Jurkat, Clone E6-1 (cell line): Measurements from ENCODE around the gene C17orf113. TPM values are rescaled to one million over a fixed set of nuclear protein-coding genes. Genes with fewer than 3 reads are reported as not detected.

Experiments
- DNase-seq: peaks from one replicate; pipeline ENCODE4 v3.0.0-alpha.2; 2011; ENCODE audit warnings: low read depth, low spot score
- H3K4me3 ChIP-seq: 2 replicates; pipeline ENCODE4 v1.5.1; 2011; ENCODE audit warnings: mild to moderate bottlenecking, low read length, control low read depth, moderate library complexity
- polyA plus RNA-seq: library from polyadenylated mRNA; unstranded; fragments of >200 nt; gene quantifications from one replicate; pipeline ENCODE4 v1.2.1, GENCODE V29; 2012; ENCODE audit warnings: missing spikeins; ENCODE audit not compliant: insufficient read length, insufficient read depth

Gene C17orf113
- polyA plus RNA-seq: 0.23 TPM

DNA sequence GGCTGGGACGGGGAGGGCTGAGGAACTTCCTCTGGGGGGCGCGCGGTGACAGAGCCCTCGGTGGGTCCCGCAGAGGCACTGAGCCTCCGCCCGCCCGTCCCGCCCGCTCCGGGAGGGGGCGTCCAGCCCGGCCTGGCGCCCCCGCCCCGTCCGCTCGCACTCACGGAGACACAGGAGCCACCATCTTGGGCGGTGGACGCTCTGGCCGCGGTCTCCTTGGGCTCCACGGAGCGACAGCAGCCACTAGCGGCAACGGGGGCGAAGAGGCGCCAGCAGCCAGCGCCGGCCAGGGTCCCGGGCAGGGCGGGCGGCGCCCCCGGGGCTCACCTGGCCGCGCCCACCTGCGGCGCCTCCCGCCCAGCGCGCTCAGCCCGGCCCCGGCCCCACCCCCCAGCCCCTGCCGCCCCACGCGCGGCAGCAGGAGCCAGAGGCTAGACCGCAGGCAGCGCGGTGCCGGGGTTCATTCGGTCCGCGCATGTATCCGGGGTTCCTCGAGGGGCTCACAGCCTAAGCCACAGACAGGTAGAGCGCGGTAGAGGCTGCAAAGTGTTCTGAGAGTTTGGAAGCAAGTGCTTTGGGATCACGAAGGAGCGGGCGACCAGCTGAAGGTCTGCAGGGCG is at the start of gene C17orf113:
C17orf113 (minus strand) TSS at position 209 of the 620 bp plus-strand sequence. CDS start 7,225 bp downstream, outside the sequence.
- peak within 1 kb of the TSS; percentile 51 for H3K4me3 ChIP-seq
- no peak for DNase-seq

GRCh38 chr17:42098730-42099399 is 48.5 kb upstream of the C17orf113 start:
- DNase-seq: no peak
- no peak overlapping the region for H3K4me3 ChIP-seq

DNA sequence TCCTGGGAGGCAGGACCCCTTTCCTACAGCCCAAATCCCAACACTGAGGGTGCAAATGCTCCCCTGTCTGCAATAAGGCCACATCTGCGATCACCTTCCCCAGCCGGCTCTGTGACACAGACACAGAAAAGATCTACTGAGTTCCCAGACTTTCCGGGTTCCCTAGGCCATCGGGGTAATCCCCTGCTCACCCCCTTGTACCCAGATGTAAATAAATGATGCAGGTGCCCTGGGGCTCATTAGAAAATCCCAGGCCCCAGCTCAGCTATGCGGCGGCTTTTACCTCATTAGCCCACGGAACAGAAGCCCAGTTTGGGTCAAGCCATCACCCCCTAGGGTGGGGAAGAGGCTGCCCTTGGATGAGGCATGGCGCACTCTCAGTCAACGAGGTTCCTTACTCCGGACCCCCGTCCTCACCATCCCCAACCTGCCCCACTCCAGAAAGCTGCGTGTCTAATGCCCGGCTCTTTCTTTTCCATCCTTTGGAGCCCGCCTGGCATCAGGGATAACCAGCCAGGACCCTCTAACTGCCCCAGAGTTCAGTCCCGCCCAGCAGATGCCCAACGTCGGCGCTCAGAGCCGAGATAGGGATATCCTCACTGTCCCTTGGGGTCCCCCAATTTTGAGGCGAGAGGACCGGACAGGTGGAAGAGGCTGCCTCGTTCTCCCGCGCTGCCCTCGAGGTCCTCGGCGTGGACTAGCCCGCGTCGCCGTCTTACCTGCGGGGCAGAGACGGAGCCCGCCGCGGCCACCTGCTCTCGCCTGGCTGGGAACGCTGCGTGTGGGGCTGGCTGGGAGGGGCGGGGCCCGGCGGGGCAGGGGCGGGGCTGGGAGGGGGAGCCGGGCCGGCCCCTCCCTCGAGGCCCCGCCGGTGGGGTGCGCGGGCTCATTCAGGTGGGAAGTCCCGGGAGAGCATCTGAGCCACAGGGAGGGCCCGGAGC is 47.6 kb upstream of the C17orf113 start, which contains the start of gene ZNF385C:
ZNF385C (minus strand) TSS at position 783 of the 941 bp plus-strand sequence. CDS start 35,417 bp downstream, outside the sequence.
- H3K4me3 ChIP-seq: no peak within 1 kb of the TSS
- DNase-seq: no peak

GRCh38 chr17:42096360-42097111 is 46.1 kb upstream of the C17orf113 start:
- no peak for DNase-seq
- H3K4me3 ChIP-seq: no peak overlapping the region

GRCh38 chr17:42094375-42095069 is 44.1 kb upstream of the C17orf113 start:
- no peak overlapping the region for H3K4me3 ChIP-seq
- DNase-seq: no peak

DNA sequence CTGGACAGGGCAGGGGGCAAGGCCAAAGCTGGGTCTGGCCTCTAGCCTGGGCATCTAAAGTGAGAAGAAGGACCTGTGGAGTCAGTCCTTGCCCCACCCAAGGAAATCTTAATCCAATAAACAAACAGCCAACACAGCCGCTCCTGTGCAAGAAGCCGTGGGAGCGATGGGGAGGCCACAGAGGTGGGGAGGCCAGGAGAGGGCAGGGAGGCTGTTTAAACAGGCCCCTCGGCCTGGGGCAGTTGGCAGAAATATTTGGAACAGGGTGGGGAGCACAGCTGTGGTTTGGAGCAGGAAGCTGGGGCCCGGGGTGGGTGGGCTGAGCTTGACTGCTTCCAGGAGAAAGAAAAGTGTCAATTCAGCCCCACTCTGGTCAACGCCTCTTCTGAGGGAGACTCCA is 42.5 kb upstream of the C17orf113 start:
- DNase-seq: no peak
- H3K4me3 ChIP-seq: no peak overlapping the region

DNA sequence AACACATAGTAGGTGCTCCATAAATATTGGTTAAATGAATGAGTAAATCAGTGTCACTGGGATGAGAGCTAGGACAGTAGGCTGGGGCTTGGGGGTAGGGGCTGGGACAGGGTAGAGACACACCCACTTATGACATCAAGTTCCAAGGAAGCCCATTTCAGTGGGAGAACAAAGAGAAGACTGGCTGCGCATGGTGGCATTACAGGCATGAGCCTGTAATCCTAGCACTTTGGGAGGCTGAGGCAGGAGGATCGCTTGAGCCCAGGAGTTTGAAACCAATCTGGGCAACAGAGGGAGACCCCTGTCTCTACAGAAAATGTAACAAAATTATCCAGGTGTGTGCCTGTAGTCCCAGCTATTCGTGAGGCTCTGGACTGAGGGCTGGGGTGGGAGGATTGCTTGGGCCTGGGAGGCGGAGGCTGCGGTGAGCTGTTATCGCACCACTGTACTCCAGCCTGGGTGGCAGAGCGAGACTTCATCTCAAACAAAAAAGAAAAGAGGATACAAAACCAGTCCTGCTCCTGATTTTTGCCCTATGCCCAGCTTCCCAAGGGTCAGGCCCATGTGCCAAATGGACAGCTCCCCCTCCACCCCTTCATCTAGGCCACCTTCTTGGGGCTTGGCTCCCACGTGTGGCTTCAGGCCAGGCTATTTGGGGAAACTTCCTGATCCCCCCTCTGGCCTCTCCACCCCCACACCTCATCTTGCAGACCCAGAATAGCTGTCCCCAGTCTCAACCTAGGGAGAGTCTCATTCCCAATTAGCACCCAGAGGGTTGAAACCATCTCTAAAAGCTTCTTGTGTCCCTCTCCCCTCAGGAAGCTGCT is 40.8 kb upstream of the C17orf113 start:
- no peak overlapping the region for H3K4me3 ChIP-seq
- DNase-seq: no peak

DNA sequence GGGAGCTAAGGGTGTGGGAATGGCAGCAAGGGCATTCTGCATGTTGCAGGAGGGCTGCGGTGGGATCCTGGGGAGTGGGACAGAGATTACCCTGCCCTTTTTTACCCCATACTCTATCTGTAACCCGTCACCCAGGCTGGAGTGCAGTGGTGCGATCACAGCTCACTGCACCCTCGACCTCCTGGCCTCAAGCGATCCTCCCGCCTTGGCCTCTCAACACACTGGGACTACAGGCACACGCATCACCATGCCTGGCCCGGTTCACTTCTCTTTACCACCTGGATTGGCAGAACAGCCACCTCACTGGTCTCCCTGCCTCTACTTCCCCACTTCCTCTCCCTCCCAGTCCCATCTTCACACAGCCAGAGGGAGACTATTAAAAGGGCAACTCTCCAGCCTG is 38.3 kb upstream of the C17orf113 start:
- no peak overlapping the region for H3K4me3 ChIP-seq
- no peak for DNase-seq

- H3K4me3 ChIP-seq: no peak overlapping the region
- DNase-seq: no peak
Observed at GRCh38 chr17:42087736-42088705, 37.6 kb upstream of the C17orf113 start.

- no peak overlapping the region for H3K4me3 ChIP-seq
- DNase-seq: no peak
Observed at GRCh38 chr17:42087042-42087701, 36.8 kb upstream of the C17orf113 start.

- no peak overlapping the region for H3K4me3 ChIP-seq
- no peak for DNase-seq
Observed at GRCh38 chr17:42081516-42082129, 31.2 kb upstream of the C17orf113 start.

GRCh38 chr17:42079541-42079940 is 29.1 kb upstream of the C17orf113 start:
- no peak for DNase-seq

DNA sequence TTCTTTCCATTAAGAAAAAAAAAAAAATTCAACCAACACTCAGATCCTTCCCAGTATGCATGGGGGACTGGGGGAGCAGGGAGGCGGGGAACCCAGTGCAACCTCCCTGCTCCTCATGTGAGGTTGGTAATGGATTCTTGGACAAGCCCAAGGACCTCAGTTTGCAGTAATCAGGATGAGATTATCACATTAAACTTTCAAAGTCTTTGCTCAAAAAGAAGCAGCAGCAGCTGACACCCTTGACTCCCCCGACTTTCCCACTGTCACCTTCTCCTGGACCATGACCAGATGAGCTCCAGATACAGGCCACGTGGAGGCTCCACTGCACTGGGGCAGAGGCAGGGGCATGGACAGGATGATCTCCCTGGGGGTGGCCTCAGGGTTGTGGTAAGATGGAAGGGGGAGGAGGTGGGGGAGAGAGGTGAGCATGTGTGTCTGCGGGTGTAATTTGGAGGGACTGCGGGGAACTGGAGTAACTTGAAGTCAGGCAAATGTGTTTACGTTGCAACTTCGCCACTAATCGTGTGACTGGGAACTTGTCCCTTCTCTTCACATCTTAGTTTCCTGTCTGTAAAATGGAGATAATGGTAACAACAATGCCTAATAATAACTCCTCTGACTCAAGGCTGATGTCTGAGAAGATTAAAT is 28.1 kb upstream of the C17orf113 start:
- H3K4me3 ChIP-seq: no peak overlapping the region
- no peak for DNase-seq

More at GRCh38 chr17:42079541-42079940, 29.1 kb upstream of the C17orf113 start:
- no peak overlapping the region for H3K4me3 ChIP-seq

GRCh38 chr17:42077755-42078154 is 27.4 kb upstream of the C17orf113 start:
- no peak for DNase-seq
- H3K4me3 ChIP-seq: no peak overlapping the region
